Activated CD8-positive, alpha-beta memory T cell treated with anti-CD3 and anti-CD28 coated beads for 1 hour (primary cell): ENCODE measurements around the gene TTLL5.

ENCODE experiments used
- DNase-seq, 2 donors: peaks; one replicate each; pipeline ENCODE4 v3.0.0-alpha.2; 2020; ENCODE audit warnings: low read depth in 1 of 2; ENCODE audit errors: extremely low read depth in 1 of 2

The TTLL5 gene

GRCh38 chr14:75946785-75947184, 285.7 kb downstream of the TTLL5 start:
- DNase-seq = no peak

- no peak for DNase-seq
These were observed 291.4 kb downstream of the TTLL5 start for GRCh38 chr14:75952489-75952888.

- DNase-seq = no peak
These were observed 298.0 kb downstream of the TTLL5 start for GRCh38 chr14:75959031-75959430.

GRCh38 chr14:75960231-75960630, 299.2 kb downstream of the TTLL5 start:
- no peak for DNase-seq

- DNase-seq = no peak
These were observed 300.6 kb downstream of the TTLL5 start for GRCh38 chr14:75961662-75962061.

- no peak for DNase-seq
These were observed 306.8 kb downstream of the TTLL5 start for GRCh38 chr14:75967866-75968265.

- DNase-seq = no peak
These were observed 307.4 kb downstream of the TTLL5 start for GRCh38 chr14:75968456-75968855.

- DNase-seq = no peak
These were observed 308.1 kb downstream of the TTLL5 start for GRCh38 chr14:75969126-75969525.

- no peak for DNase-seq
These were observed 308.8 kb downstream of the TTLL5 start for GRCh38 chr14:75969891-75970290.

- no peak for DNase-seq
These were observed 309.9 kb downstream of the TTLL5 start for GRCh38 chr14:75970989-75971388.

- DNase-seq = no peak
These were observed 310.5 kb downstream of the TTLL5 start for GRCh38 chr14:75971509-75971908.

- DNase-seq = no peak
These were observed 311.9 kb downstream of the TTLL5 start for GRCh38 chr14:75972801-75973421.

- DNase-seq = no peak
These were observed 316.0 kb downstream of the TTLL5 start for GRCh38 chr14:75976826-75977581.

- no peak for DNase-seq
These were observed 316.5 kb downstream of the TTLL5 start for GRCh38 chr14:75977582-75977943.

GRCh38 chr14:75978249-75978731, 317.2 kb downstream of the TTLL5 start:
- no peak for DNase-seq

- no peak for DNase-seq
These were observed 318.1 kb downstream of the TTLL5 start for GRCh38 chr14:75979071-75979571.

GRCh38 chr14:75979648-75980565, 318.9 kb downstream of the TTLL5 start:
- DNase-seq = no peak

- DNase-seq = no peak
These were observed 319.8 kb downstream of the TTLL5 start for GRCh38 chr14:75980856-75981255.

GRCh38 chr14:75981426-75982265, 320.6 kb downstream of the TTLL5 start, which contains the start of gene TGFB3:
TSS of gene TGFB3 (minus strand) at chr14:75981995. CDS start at chr14:75980893, 1,102 bp downstream.
- DNase-seq = peak in 1 of 2 donors; percentile 32
